Measurements from ENCODE around the gene BRAF. TPM values are rescaled to one million over a fixed set of nuclear protein-coding genes. Genes with fewer than 3 reads are reported as not detected.

The BRAF gene
- total and polyA plus RNA-seq, 2 donors (not counting 3 experiments of a cell fraction or from before 2014, with no cell fraction given) = 6.6 to 26.2 TPM

GRCh38 chr7:140769852-140770251 is 154.9 kb downstream of the BRAF start:
- Histone ChIP-seq H3K27me3 (ENCODE audit: control insufficient read depth in 2 of 2, insufficient read depth in 2 of 2, low read length in 2 of 2) (no peaks in the 10 kb centered on the region), H3K9me1 (replicated peaks; ENCODE audit: control insufficient read depth, extremely low read depth, insufficient read depth, low read length) (no peaks in the 10 kb centered on the region), H3K4me3 (replicated peaks in 1 of 3; ENCODE audit: insufficient read depth in 1 of 3, low read depth in 1 of 3, low read length in 3 of 3) (no peak overlapping the region), H2AFZ (ENCODE audit: low read depth, low read length) (no peak overlapping the region), H3K4me2 (ENCODE audit: insufficient read depth, low read length) (no peak overlapping the region), H3K9me3 (replicated peaks; ENCODE audit: control insufficient read depth, insufficient read depth, low read length) (no peaks in the 10 kb centered on the region), H4K20me1 (replicated peaks; ENCODE audit: control insufficient read depth, extremely low read depth, insufficient read depth, low read length) (no peaks in the 10 kb centered on the region), H3K36me3 (ENCODE audit: control insufficient read depth in 2 of 2, extremely low read depth in 1 of 2, insufficient read depth in 2 of 2, low read length in 2 of 2) (peaks cover 0 to 7% of the 10 kb centered on the region in 2 experiments), H3K27ac (ENCODE audit: insufficient read depth, low read depth, low read length) (no peak overlapping the region), H3K79me2 (ENCODE audit: control insufficient read depth, insufficient read depth, low read length) (no peaks in the 10 kb centered on the region), H3K4me1 (ENCODE audit: control insufficient read depth, extremely low read depth, insufficient read depth, low read length) (no peaks in the 10 kb centered on the region), H3K9ac (replicated peaks; ENCODE audit: extremely low read depth, insufficient read depth, low read length) (no peak overlapping the region)
- DNase-seq (ENCODE audit: low read depth, low spot score) (no peak), FAIRE-seq (no peak)
- dilution Hi-C loops (cut with MboI; ENCODE audit: extremely low pct_ligation_motif_present, low sequenced_read_pairs) = no loop called here
- POLR2A ChIA-PET = no interaction called here
- intact Hi-C loops (cut with micrococcal nuclease) = no loop called here
- TF ChIP-seq MYC (IDR thresholded peaks at IDR 0.05; ENCODE audit: low read depth, low read length) = no peak
- TF ChIP-seq FOS (IDR thresholded peaks at IDR 0.05; ENCODE audit: borderline replicate concordance, insufficient read depth, low read length) = no peak
- TF ChIP-seq CTCF (IDR thresholded peaks at IDR 0.05; ENCODE audit: extremely low read depth in 1 of 2, insufficient read depth in 1 of 2, low read depth in 1 of 2, low read length in 2 of 2) = no peak
- CTCF ChIA-PET = no interaction called here
- no TSS peak for BruUV-seq (replicated peaks)

- Histone ChIP-seq H3K27me3 (ENCODE audit: control insufficient read depth in 2 of 2, insufficient read depth in 2 of 2, low read length in 2 of 2) (no peaks in the 10 kb centered on the region), H3K4me3 (replicated peaks in 1 of 3; ENCODE audit: insufficient read depth in 1 of 3, low read depth in 1 of 3, low read length in 3 of 3) (no peak overlapping the region), H3K4me2 (ENCODE audit: insufficient read depth, low read length) (no peak overlapping the region), H3K9me1 (replicated peaks; ENCODE audit: control insufficient read depth, extremely low read depth, insufficient read depth, low read length) (no peaks in the 10 kb centered on the region), H3K79me2 (ENCODE audit: control insufficient read depth, insufficient read depth, low read length) (no peaks in the 10 kb centered on the region), H3K36me3 (ENCODE audit: control insufficient read depth in 2 of 2, extremely low read depth in 1 of 2, insufficient read depth in 2 of 2, low read length in 2 of 2) (peaks cover 0 to 3% of the 10 kb centered on the region in 2 experiments), H3K9me3 (replicated peaks; ENCODE audit: control insufficient read depth, insufficient read depth, low read length) (no peaks in the 10 kb centered on the region), H4K20me1 (replicated peaks; ENCODE audit: control insufficient read depth, extremely low read depth, insufficient read depth, low read length) (no peaks in the 10 kb centered on the region), H2AFZ (ENCODE audit: low read depth, low read length) (no peak overlapping the region), H3K4me1 (ENCODE audit: control insufficient read depth, extremely low read depth, insufficient read depth, low read length) (no peaks in the 10 kb centered on the region), H3K9ac (replicated peaks; ENCODE audit: extremely low read depth, insufficient read depth, low read length) (no peak overlapping the region), H3K27ac (ENCODE audit: insufficient read depth, low read depth, low read length) (no peak overlapping the region)
- ChIA-PET POLR2A (no interaction called here), CTCF (no interaction called here)
- BruUV-seq (replicated peaks) = no TSS peak
- no peak for FAIRE-seq
- dilution Hi-C loops (cut with MboI; ENCODE audit: extremely low pct_ligation_motif_present, low sequenced_read_pairs) = no loop called here
- no peak for DNase-seq (ENCODE audit: low read depth, low spot score)
- TF ChIP-seq CTCF (IDR thresholded peaks at IDR 0.05; ENCODE audit: extremely low read depth in 1 of 2, insufficient read depth in 1 of 2, low read depth in 1 of 2, low read length in 2 of 2) (no peak), MYC (IDR thresholded peaks at IDR 0.05; ENCODE audit: low read depth, low read length) (no peak), FOS (IDR thresholded peaks at IDR 0.05; ENCODE audit: borderline replicate concordance, insufficient read depth, low read length) (no peak), POLR2AphosphoS5 (IDR thresholded peaks at IDR 0.05; ENCODE audit: insufficient read depth, low read depth, low read length) (no peak), EZH2 (IDR thresholded peaks at IDR 0.05; ENCODE audit: borderline replicate concordance, low read depth, low read length, severe bottlenecking) (no peak), MAX (IDR thresholded peaks at IDR 0.05; ENCODE audit: insufficient read depth, insufficient read length) (no peak)
- intact Hi-C loops (cut with micrococcal nuclease) = no loop called here
These were observed 157.3 kb downstream of the BRAF start for GRCh38 chr7:140767418-140767817.

Measured in endothelial cell of umbilical vein (primary cell).